Epithelial cell of proximal tubule (primary cell): Measurements from ENCODE around the gene SERPINB13. TPM values are rescaled to one million over a fixed set of nuclear protein-coding genes. Genes with fewer than 3 reads are reported as not detected.

Experiments
- DNase-seq: peaks from one replicate; pipeline ENCODE4 v3.0.0-alpha.2; 2011; ENCODE audit warnings: low read depth
- H3K4me3 ChIP-seq: 2 replicates; pipeline ENCODE4 v1.5.1; 2011; ENCODE audit warnings: low read depth, mild to moderate bottlenecking, low read length
- total RNA-seq: library from RNA; depleted of rRNA; stranded (reverse); fragments of >200 nt; gene quantifications from 2 replicates; pipeline ENCODE4 v1.2.3, GENCODE V29; 2015
- TF ChIP-seq, protein P1 (sequence below): conservative IDR thresholded peaks from 2 replicates; pipeline ENCODE4 v1.5.1; 2012; ENCODE audit warnings: low read depth, mild to moderate bottlenecking, low read length

SERPINB13 gene
- total RNA-seq, 1 donor from 2014 or later = not detected

DNA sequence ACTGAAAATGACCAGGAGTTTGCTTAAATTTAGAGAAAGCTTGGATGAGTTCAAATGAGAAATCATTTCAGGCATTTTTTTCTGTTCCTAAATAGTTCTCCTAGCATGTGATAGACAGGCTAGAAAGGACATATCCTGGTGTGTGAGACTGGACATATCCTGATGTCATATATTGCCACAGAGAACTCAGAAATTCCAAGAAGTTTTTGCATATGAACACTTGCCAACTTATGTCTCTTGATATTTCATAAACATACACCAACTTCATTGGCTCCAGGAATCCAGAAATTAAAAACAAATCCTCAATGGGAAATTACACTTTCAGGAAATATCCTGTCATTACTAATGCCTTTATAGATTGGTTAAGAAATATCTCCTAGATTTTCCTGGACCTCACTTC is 59.8 kb downstream of the SERPINB13 start:
- no peak for DNase-seq
- TF ChIP-seq, protein P1, sequence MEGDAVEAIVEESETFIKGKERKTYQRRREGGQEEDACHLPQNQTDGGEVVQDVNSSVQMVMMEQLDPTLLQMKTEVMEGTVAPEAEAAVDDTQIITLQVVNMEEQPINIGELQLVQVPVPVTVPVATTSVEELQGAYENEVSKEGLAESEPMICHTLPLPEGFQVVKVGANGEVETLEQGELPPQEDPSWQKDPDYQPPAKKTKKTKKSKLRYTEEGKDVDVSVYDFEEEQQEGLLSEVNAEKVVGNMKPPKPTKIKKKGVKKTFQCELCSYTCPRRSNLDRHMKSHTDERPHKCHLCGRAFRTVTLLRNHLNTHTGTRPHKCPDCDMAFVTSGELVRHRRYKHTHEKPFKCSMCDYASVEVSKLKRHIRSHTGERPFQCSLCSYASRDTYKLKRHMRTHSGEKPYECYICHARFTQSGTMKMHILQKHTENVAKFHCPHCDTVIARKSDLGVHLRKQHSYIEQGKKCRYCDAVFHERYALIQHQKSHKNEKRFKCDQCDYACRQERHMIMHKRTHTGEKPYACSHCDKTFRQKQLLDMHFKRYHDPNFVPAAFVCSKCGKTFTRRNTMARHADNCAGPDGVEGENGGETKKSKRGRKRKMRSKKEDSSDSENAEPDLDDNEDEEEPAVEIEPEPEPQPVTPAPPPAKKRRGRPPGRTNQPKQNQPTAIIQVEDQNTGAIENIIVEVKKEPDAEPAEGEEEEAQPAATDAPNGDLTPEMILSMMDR = no peak

DNA sequence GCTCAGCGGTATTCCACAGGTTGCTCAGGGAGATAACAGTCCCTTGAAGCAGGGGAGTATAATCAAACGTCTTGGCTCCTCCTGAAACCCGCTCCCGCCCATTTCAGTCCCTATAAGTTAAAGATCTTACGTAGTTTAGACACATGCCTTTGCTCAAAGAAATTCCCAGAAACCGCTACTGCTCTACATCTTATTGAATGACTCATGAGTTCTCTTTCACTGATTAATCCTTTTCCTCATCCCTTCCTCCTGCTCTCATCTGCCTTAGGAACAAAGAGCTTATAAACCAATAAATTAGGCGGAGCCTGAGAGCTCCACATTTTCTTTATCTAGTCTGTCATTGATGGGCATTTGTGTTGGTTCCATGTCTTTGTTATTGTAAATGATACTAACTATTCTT is 61.1 kb downstream of the SERPINB13 start:
- H3K4me3 ChIP-seq = no peak overlapping the region
- no peak for DNase-seq
- TF ChIP-seq, protein P1 = no peak

More for the DNA sequence above, 59.8 kb downstream of the SERPINB13 start:
- H3K4me3 ChIP-seq = no peak overlapping the region

Other genes with a start within 250 kb of the SERPINB13 start
- gene KDSR, start 220.1 kb upstream of the SERPINB13 start, total RNA-seq = 25.4 and 38.3 TPM in 2 replicates
- 32.1 and 42.9 TPM in 2 replicates for gene VPS4B, start 164.9 kb upstream of the SERPINB13 start, total RNA-seq
- gene SERPINB5, start 110.4 kb upstream of the SERPINB13 start, total RNA-seq = 0.17 TPM in 1 of 2 replicates, not detected in the other
- not detected in 2 replicates for gene SERPINB12, start 45.0 kb upstream of the SERPINB13 start, total RNA-seq
- not detected in 2 replicates for gene SERPINB4, start 56.9 kb downstream of the SERPINB13 start, total RNA-seq
- gene SERPINB3, start 74.5 kb downstream of the SERPINB13 start, total RNA-seq = 0.12 TPM in 1 of 2 replicates, not detected in the other
- not detected in 2 replicates for gene SERPINB11, start 115.6 kb downstream of the SERPINB13 start, total RNA-seq
- 7.5 and 44.5 TPM in 2 replicates for gene SERPINB7, start 188.1 kb downstream of the SERPINB13 start, total RNA-seq